Type B pancreatic cell (in vitro differentiated cells): Measurements from ENCODE around the gene ZSCAN20. TPM values are rescaled to one million over a fixed set of nuclear protein-coding genes. Genes with fewer than 3 reads are reported as not detected.

Experiments used
- DNase-seq: peaks from one replicate; pipeline ENCODE4 v3.0.0; 2021; ENCODE audit warnings: mixed read lengths; ENCODE audit not compliant: unreplicated experiment; ENCODE audit errors: extremely low spot score
- H3K27ac Mint-ChIP-seq: 2 replicates; pipeline ENCODE4 v1.8.0; 2021; ENCODE audit warnings: mild to moderate bottlenecking, mixed read lengths
- H3K27me3 Mint-ChIP-seq: 2 replicates; pipeline ENCODE4 v1.8.0; 2021; ENCODE audit warnings: mixed read lengths
- H3K36me3 Mint-ChIP-seq: 2 replicates; pipeline ENCODE4 v1.8.0; 2021; ENCODE audit warnings: mixed read lengths
- H3K4me1 Mint-ChIP-seq: one replicate; pipeline ENCODE4 v1.8.0; 2021; ENCODE audit warnings: mixed read lengths; ENCODE audit not compliant: unreplicated experiment
- H3K4me3 Mint-ChIP-seq: 2 replicates; pipeline ENCODE4 v1.8.0; 2021; ENCODE audit warnings: mild to moderate bottlenecking, mixed read lengths
- H3K9me3 Mint-ChIP-seq: 2 replicates; pipeline ENCODE4 v1.8.0; 2021; ENCODE audit warnings: mixed read lengths
- total RNA-seq: library from RNA; stranded (reverse); gene quantifications from 2 replicates; pipeline ENCODE4 v1.2.1, GENCODE V29; 2021; ENCODE audit warnings: low replicate concordance
- TF ChIP-seq, protein P1 (sequence below): fragments of 200-600 bp; sonication (generic); conservative IDR thresholded peaks from 2 replicates; pipeline ENCODE4 v1.5.0; 2021; ENCODE audit warnings: antibody characterized with exemption, mild to moderate bottlenecking

ZSCAN20 gene
- total RNA-seq, 1 donor from 2014 or later, result 8.6 TPM

DNA sequence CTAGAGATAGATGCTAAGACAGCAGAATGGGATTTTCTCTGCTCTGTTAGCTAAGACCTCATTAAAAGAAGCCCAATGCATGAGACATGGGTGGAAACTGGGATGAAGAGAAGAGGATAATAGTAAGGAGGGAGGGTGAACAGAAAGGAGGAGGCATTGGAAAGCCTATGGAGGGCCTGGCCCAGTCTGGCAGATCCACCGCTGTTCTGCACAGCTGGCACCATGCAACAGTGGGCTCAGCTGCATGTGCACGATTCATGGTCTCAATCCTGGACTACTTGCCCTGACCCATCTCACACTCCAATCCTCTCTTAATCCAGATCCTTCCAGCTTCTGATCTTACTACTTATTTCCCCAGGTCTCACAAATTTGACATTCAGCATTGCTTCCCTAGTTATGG lies 43.8 kb upstream of the ZSCAN20 start:
- DNase-seq, result no peak
- H3K27ac Mint-ChIP-seq, result no peak overlapping the region
- no peak overlapping the region for H3K4me3 Mint-ChIP-seq

DNA sequence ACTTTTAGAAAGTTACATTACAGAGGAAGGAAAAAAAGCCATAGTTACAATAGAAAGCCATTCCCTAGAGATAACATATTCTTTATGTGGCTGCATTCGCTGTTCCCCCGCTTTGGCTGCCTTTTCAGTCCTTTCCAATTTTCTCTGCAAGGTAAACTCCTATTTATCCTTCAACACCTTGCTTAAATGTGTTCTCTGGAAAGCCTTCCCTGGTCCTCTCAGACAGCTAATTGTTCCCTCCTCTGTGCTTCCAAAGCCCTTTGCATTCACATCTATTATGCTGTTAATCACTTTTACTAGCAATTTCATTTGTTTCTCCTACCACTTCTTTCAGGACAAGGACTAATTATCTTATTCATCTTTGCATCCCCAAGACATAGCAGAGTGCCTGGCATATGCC lies 43.1 kb upstream of the ZSCAN20 start:
- peaks cover 6% of the 10 kb centered on the region for H3K36me3 Mint-ChIP-seq
- H3K4me3 Mint-ChIP-seq, result no peak overlapping the region

More for the DNA sequence above, 43.8 kb upstream of the ZSCAN20 start:
- Mint-ChIP-seq H3K9me3 (no peaks in the 10 kb centered on the region), H3K4me1 (peaks cover 16% of the 10 kb centered on the region), H3K36me3 (peaks cover 6% of the 10 kb centered on the region), H3K27me3 (peaks cover 2% of the 10 kb centered on the region)
- TF ChIP-seq, protein P1, sequence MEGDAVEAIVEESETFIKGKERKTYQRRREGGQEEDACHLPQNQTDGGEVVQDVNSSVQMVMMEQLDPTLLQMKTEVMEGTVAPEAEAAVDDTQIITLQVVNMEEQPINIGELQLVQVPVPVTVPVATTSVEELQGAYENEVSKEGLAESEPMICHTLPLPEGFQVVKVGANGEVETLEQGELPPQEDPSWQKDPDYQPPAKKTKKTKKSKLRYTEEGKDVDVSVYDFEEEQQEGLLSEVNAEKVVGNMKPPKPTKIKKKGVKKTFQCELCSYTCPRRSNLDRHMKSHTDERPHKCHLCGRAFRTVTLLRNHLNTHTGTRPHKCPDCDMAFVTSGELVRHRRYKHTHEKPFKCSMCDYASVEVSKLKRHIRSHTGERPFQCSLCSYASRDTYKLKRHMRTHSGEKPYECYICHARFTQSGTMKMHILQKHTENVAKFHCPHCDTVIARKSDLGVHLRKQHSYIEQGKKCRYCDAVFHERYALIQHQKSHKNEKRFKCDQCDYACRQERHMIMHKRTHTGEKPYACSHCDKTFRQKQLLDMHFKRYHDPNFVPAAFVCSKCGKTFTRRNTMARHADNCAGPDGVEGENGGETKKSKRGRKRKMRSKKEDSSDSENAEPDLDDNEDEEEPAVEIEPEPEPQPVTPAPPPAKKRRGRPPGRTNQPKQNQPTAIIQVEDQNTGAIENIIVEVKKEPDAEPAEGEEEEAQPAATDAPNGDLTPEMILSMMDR, result no peak

DNA sequence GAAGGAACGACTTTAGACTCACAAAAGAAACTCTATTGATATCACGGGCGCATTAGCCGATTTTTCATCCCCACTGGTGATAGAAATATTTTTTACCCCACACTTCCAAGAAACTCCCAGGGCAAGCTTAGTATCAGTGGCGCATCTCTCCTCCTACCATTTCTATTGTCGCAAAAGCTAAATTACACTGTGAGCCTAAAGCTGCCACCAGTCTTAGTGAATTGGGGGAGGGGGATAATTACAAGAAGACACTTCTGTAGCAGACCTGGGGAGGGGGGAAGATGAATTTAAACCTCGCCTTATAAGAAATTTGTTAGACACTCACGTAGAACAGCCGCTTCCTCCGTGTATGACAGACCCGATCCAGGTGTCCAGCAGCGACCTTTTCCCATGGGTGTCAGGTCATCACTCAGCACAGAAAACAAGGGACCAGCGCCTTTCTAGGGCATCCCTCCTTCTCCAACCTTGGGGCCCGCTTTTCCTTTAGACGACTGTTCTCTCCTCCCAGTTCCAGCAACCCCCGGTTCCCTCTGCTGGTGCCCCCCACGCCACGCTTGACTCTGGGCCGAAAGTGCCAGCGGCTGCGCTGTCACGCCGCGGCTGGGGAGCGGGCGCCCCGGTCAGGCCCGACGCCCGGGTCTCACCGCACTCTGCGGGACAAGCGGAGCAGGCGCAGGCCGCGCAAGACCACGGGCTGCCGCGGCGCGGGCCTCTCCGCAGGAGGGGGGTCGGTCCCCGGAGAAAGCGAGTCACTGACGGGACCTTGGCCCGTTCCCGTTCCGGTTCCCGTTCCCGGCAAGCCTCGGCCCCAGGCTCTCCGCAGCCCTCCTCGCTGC lies 42.4 kb upstream of the ZSCAN20 start:
- H3K4me3 Mint-ChIP-seq, result no peak overlapping the region
- peaks cover 2% of the 10 kb centered on the region for H3K27me3 Mint-ChIP-seq
- DNase-seq, result peak; percentile 74
- peaks cover 22% of the 10 kb centered on the region for H3K4me1 Mint-ChIP-seq
- H3K9me3 Mint-ChIP-seq, result no peaks in the 10 kb centered on the region
- H3K36me3 Mint-ChIP-seq, result peaks cover 6% of the 10 kb centered on the region
- no peak overlapping the region for H3K27ac Mint-ChIP-seq
- TF ChIP-seq, protein P1, result no peak

More for the DNA sequence above, 43.1 kb upstream of the ZSCAN20 start:
- Mint-ChIP-seq H3K9me3 (no peaks in the 10 kb centered on the region), H3K27ac (no peak overlapping the region), H3K4me1 (peaks cover 20% of the 10 kb centered on the region), H3K27me3 (peaks cover 2% of the 10 kb centered on the region)
- no peak for DNase-seq
- TF ChIP-seq, protein P1, result no peak

DNA sequence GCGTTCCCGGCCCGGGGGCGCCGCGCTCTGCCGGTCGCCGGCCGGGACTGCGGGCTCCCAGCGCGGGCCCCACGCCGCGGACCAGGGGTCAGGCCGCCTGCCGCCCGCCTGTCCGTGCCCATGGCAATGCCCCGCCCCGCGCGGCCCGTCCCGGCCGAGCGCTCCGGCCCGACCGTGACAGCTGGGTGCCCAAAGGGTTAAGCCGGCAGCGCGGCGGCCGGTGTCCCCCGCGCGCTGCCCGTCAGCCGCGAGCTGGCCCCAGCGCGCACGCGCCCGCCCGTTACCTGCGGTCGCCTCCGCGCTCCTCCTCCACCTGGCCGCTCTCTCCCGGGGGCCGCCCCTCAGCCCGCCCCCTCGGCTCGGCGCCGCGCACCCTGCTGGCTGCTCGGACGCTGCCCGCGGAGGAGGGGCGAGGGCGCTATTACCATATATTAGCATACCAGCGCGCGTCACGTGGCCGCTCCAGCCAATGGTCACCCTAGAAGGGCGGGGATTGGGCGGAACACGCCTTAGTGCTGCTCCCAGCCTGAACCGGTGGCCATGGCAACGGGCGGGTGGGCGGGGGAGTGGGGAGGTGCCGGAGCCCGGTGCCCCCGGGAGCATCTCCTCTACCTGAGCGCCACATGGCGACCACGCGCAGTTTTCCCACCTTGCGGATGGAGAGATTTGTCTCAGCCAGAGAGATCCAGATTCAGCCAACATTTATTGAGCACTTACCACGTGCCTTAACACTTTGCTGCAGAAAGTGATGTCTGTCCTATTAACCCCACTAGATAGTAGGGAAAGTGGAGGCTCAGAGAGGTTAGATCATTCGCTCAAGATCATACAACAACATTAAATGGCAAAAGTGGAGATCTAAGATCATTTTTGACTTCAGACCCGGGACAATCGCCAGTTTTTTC lies 41.5 kb upstream of the ZSCAN20 start, which contains the start of gene PHC2:
TSS of gene PHC2 (minus strand) at position 404 of the 902 bp plus-strand sequence. CDS start 55,556 bp downstream, outside the sequence.
- Mint-ChIP-seq H3K4me3 (peak within 1 kb of the TSS; percentile 79), H3K9me3 (no peaks in the 10 kb centered on the region), H3K27me3 (no peaks in the 10 kb centered on the region), H3K36me3 (peaks cover 2% of the 10 kb centered on the region), H3K27ac (peak within 1 kb of the TSS; percentile 40), H3K4me1 (peaks cover 23% of the 10 kb centered on the region)
- peak; percentile 96 for DNase-seq
- TF ChIP-seq, protein P1, result peak; percentile 46

DNA sequence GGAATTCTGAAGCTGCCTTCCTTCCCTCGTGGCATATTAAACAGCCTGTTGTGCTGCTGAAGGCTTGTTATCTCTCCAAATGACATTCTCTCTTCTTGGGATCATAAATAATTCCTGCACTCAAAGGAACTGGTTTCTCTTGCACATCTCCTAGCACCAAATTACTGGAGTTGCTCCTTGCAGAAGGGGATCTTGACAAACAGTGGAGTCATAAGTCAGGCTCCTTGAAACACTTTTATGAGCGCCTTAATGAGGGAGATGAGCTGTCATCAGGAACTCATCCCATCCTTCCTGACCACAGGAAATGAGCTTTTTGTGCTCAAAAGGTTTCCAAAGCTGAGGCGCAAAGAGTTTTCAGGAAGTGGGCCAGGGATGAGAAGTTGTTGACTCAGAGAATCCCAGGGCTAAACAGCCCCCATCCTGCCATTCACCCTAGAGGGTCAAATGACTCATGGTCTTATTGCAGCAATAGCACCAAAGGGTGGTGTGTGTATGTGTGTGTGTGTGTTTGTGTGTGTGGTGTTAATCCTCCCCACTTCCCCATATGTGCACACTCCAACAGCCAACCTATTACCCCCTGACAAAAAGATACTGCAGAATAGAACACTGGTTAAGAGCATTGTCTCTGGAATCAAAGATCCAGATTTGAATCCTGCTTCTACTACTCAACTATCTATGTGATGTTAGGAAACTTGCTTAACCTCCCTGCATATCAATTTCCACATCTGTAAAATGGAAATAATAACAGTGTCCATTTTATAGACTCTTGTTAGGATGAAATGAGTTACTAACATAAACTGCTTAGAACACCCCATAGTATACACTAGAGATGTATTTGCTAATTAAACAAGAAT lies 38.7 kb upstream of the ZSCAN20 start:
- no peaks in the 10 kb centered on the region for H3K27me3 Mint-ChIP-seq
- no peaks in the 10 kb centered on the region for H3K36me3 Mint-ChIP-seq
- peaks cover 38% of the 10 kb centered on the region for H3K4me1 Mint-ChIP-seq
- peak overlapping the region; percentile 21 for H3K27ac Mint-ChIP-seq
- TF ChIP-seq, protein P1, result no peak
- DNase-seq, result no peak
- H3K4me3 Mint-ChIP-seq, result no peak overlapping the region
- no peaks in the 10 kb centered on the region for H3K9me3 Mint-ChIP-seq
